Measurements from ENCODE around the gene TMEM59L. TPM values are rescaled to one million over a fixed set of nuclear protein-coding genes. Genes with fewer than 3 reads are reported as not detected.

TMEM59L gene
- total and polyA plus RNA-seq, 2 of the 13 experiments (the other 11 are each of a cell fraction or from before 2014, with no cell fraction given), result 0.97 to 5.5 TPM

DNA sequence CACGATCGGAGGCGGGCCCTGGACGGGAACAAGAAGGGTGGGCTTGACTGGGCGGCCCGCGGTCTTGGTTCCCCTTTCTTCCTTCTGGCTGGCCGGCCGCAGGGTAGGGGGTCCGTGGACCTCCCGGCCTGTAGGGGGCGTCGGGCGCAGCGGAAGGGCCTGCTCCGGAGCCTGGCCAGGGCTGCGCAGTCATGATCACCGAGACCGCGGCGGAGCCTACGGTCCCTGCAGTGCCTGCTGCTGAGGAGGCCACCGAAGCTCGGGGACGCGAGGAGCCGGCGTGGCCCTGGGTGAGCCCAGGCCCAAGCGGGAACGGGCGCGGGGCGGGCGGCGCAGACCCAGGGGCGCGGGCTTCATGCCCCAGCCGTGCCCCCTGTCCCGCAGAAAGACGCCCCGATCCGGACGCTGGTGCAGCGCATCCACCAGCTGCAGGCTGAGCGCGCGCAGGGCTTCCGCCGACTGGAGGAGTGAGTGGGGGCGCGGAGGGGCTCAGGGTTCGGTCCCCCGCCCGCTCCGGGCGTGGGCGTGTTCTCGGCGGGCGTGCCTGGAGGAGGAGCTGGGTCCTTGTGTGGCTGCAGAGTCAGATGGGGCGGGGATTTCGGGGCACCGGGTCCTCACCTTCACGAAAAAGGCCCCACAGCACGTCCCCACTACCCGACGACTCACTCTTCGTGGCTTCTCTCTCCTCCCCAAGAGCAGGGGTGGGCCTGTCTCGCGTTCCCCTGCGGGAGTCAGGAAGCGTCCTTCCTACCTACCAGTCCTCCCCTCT lies 23.9 kb upstream of the TMEM59L start, which contains the start of gene REX1BD (continued):
- TF ChIP-seq, protein P1, sequence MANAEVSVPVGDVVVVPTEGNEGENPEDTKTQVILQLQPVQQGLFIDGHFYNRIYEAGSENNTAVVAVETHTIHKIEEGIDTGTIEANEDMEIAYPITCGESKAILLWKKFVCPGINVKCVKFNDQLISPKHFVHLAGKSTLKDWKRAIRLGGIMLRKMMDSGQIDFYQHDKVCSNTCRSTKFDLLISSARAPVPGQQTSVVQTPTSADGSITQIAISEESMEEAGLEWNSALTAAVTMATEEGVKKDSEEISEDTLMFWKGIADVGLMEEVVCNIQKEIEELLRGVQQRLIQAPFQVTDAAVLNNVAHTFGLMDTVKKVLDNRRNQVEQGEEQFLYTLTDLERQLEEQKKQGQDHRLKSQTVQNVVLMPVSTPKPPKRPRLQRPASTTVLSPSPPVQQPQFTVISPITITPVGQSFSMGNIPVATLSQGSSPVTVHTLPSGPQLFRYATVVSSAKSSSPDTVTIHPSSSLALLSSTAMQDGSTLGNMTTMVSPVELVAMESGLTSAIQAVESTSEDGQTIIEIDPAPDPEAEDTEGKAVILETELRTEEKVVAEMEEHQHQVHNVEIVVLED (CRISPR knock-in tag; IDR thresholded peaks at IDR 0.05; ENCODE audit: borderline replicate concordance), result peak; percentile 73
- TF ChIP-seq ZNF282 (IDR thresholded peaks at IDR 0.05; ENCODE audit: partially characterized antibody), result no peak
- TF ChIP-seq ARID4A (CRISPR knock-in tag; IDR thresholded peaks at IDR 0.05; ENCODE audit: borderline replicate concordance), result peak; percentile 82; the same call in 1 of the 2 replicates
- TF ChIP-seq HES4 (CRISPR knock-in tag; IDR thresholded peaks at IDR 0.05; ENCODE audit: borderline replicate concordance), result no peak
- TF ChIP-seq PHF20 (CRISPR knock-in tag; IDR thresholded peaks at IDR 0.05), result peak; percentile 75
- TF ChIP-seq SRY (CRISPR knock-in tag; IDR thresholded peaks at IDR 0.05), result no peak
- TF ChIP-seq ZKSCAN8 (CRISPR knock-in tag; IDR thresholded peaks at IDR 0.05; ENCODE audit: borderline replicate concordance), result no peak; the same call in 1 of the 2 replicates
- peak; percentile 39; the same call in 1 of the 2 replicates for TF ChIP-seq ZNF230 (CRISPR knock-in tag; IDR thresholded peaks at IDR 0.05)
- peak; percentile 68 for TF ChIP-seq HOXD1 (CRISPR knock-in tag; IDR thresholded peaks at IDR 0.05)
- no peak for TF ChIP-seq CREM (IDR thresholded peaks at IDR 0.05)
- no peak for TF ChIP-seq CREM (CRISPR knock-in tag; IDR thresholded peaks at IDR 0.05)
- TF ChIP-seq PHF21A (CRISPR knock-in tag; IDR thresholded peaks at IDR 0.05), result peak; percentile 73; the same call in 1 of the 2 replicates
- no peak; the same call in 1 of the 2 replicates for TF ChIP-seq ZFP37 (CRISPR knock-in tag; IDR thresholded peaks at IDR 0.05; ENCODE audit: borderline replicate concordance)
- TF ChIP-seq ZNF44 (CRISPR knock-in tag; IDR thresholded peaks at IDR 0.05), result peak; percentile 4; the same call in 1 of the 2 replicates
- no peak for TF ChIP-seq FOXP1 (IDR thresholded peaks at IDR 0.05)
- TF ChIP-seq FOXP1 (CRISPR knock-in tag; IDR thresholded peaks at IDR 0.05), result peak; percentile 34; the same call in 1 of the 2 replicates
- TF ChIP-seq PAXIP1 (CRISPR knock-in tag; conservative IDR thresholded peaks at IDR 0.05), result peak; percentile 53; the same call in 1 of the 2 replicates
- no peak for TF ChIP-seq ZNF776 (CRISPR knock-in tag; IDR thresholded peaks at IDR 0.05)
- TF ChIP-seq ZFP1 (CRISPR knock-in tag; IDR thresholded peaks at IDR 0.05), result no peak; the same call in 1 of the 2 replicates
- TF ChIP-seq CBX1 (IDR thresholded peaks at IDR 0.05; ENCODE audit: low read depth), result no peak
- TF ChIP-seq KLF15 (CRISPR knock-in tag; IDR thresholded peaks at IDR 0.05; ENCODE audit: borderline replicate concordance), result no peak; the same call in 1 of the 2 replicates
- no peak for TF ChIP-seq MAFF (IDR thresholded peaks at IDR 0.05; ENCODE audit: low read depth, low read length)
